H1 (cell line): ENCODE data around the gene MACF1.

Source experiments
- CREB1 ChIP-seq: IDR thresholded peaks from 2 replicates; pipeline ENCODE4 v1.6.1; 2012; ENCODE audit warnings: inconsistent platforms
- CTCF ChIP-seq, 3 experiments: IDR thresholded peaks; 1 replicate in 2 of 3; 2 replicates in 1 of 3; pipeline versions ENCODE4 v1.5.1 to v1.6.1; 2011; ENCODE audit warnings: low read length in 3 of 3, mild to moderate bottlenecking in 3 of 3, inconsistent platforms in 2 of 3, low read depth in 1 of 3, moderate library complexity in 1 of 3; ENCODE audit not compliant: insufficient read depth in 1 of 3; ENCODE audit errors: control extremely low read depth in 1 of 3
- FOSL1 ChIP-seq: IDR thresholded peaks from 2 replicates; pipeline ENCODE4 v1.6.1; 2011; ENCODE audit warnings: mild to moderate bottlenecking, low read depth, low read length, moderate library complexity; ENCODE audit not compliant: insufficient read depth
- GTF2F1 ChIP-seq: IDR thresholded peaks from 2 replicates; pipeline ENCODE4 v1.6.1; 2012; ENCODE audit warnings: low read depth, low read length, improper control_type of control experiment, borderline replicate concordance
- SUZ12 ChIP-seq: fragments of 200-600 bp; sonication (generic); IDR thresholded peaks from 2 replicates; pipeline ENCODE4 v1.6.1; 2012; ENCODE audit warnings: mild to moderate bottlenecking, inconsistent platforms, low read length, moderate library complexity, mixed read lengths

- TF ChIP-seq CTCF (IDR thresholded peaks at IDR 0.05; ENCODE audit: control extremely low read depth in 1 of 3, insufficient read depth in 1 of 3, low read depth in 1 of 3, low read length in 3 of 3), result no peak
- TF ChIP-seq GTF2F1, result no peak
- no peak for TF ChIP-seq SUZ12
- TF ChIP-seq FOSL1, result no peak
- TF ChIP-seq CREB1, result no peak
These were observed 8.0 kb downstream of the MACF1 start for GRCh38 chr1:39212499-39212898.
